ENCODE data around the gene PARP3. TPM values are rescaled to one million over a fixed set of nuclear protein-coding genes. Genes with fewer than 3 reads are reported as not detected.

Gene PARP3
- 31.1 and 35.2 TPM in 2 replicates for polyA plus RNA-seq (2012; rRNA removed)
- 16.1 and 19.9 TPM in 2 replicates for polyA plus RNA-seq (2012; cell fraction: cytosol; rRNA removed)
- polyA plus RNA-seq (2012; cell fraction: nucleus; rRNA removed): 122 and 160 TPM in 2 replicates

GRCh38 chr3:51941798-51942602 is at the start of gene PARP3, which contains the start of gene RRP9:
Gene PARP3 (plus strand): TSS chr3:51942363. CDS start chr3:51943356, 993 bp downstream.
Gene RRP9 (minus strand): TSS chr3:51941904. CDS start chr3:51941867, 37 bp downstream.
- H4K20me1 ChIP-seq (ENCODE audit: insufficient read depth): 0 out of 2 replicates have a peak, but pooled peaks cover 6% of the 10 kb centered on the region
- H3F3A ChIP-seq (replicated peaks; ENCODE audit: insufficient read depth): no peaks in the 10 kb centered on the region
- DNase-seq: peak; percentile 99
- H2AFZ ChIP-seq (ENCODE audit: low read depth): peak within 1 kb of the TSS; percentile 80
- peaks cover 11 to 18% of the 10 kb centered on the region in 2 experiments; a peak in 3 of 4 replicates for H3K4me1 ChIP-seq (ENCODE audit: control insufficient read depth in 1 of 2, insufficient read depth in 2 of 2, low read depth in 1 of 2, low read length in 1 of 2)
- peak within 1 kb of the TSS; percentile 95 for H3K4me2 ChIP-seq
- ChIA-PET POLR2A (interaction anchor here (0.7 to 2.3 kb wide), 9 partner anchors 16 to 60 kb away, joined by 3 to 19 read pairs (median 4); partner anchors contain the start of genes ABHD14B, PCBP4 and RPL29), CTCF (interaction anchor here (0.6 to 5.3 kb wide), 29 partner anchors 9 to 466 kb away, joined by 3 to 80 read pairs (median 6); partner anchors contain the start of genes ABHD14A, ABHD14B, ACY1 and GPR62)
- no peaks in the 10 kb centered on the region for H3K9me3 ChIP-seq
- H3K79me2 ChIP-seq (ENCODE audit: insufficient read depth): peaks cover 33% of the 10 kb centered on the region
- peak within 1 kb of the TSS; percentile 85 to 97 for H3K27ac ChIP-seq (ENCODE audit: low read depth in 2 of 2, low read length in 1 of 2)
- H3K27me3 ChIP-seq (ENCODE audit: insufficient read depth): no peaks in the 10 kb centered on the region
- H3K4me3 ChIP-seq (ENCODE audit: low read depth in 2 of 2, low read length in 1 of 2): peak within 1 kb of the TSS; percentile 85 to 95
- no peaks in the 10 kb centered on the region for H3K9me2 ChIP-seq
- H3K36me3 ChIP-seq (replicated peaks in 1 of 2; ENCODE audit: control insufficient read depth in 1 of 2, insufficient read depth in 2 of 2, low read length in 1 of 2): peaks cover 0 to 20% of the 10 kb centered on the region in 2 experiments
- peak within 1 kb of the TSS; percentile 85 for H3K9ac ChIP-seq
- TF ChIP-seq YY1 (IDR thresholded peaks at IDR 0.05; ENCODE audit: low read depth) (0 out of 2 replicates have a peak, but pooled peaks have one; percentile 46), RFX5 (IDR thresholded peaks at IDR 0.05; ENCODE audit: low read length) (peak; percentile 42; the same call in 1 of the 2 replicates), TCF12 (IDR thresholded peaks at IDR 0.05) (no peak; the same call in 1 of the 2 replicates), PBX3 (IDR thresholded peaks at IDR 0.05) (no peak; the same call in 1 of the 2 replicates), NFIC (IDR thresholded peaks at IDR 0.05; ENCODE audit: borderline replicate concordance) (no peak; the same call in 1 of the 2 replicates), NRF1 (IDR thresholded peaks at IDR 0.05; ENCODE audit: low read depth, low read length) (peak; percentile 82), POLR2AphosphoS5 (IDR thresholded peaks at IDR 0.05; ENCODE audit: low read depth, low read length) (peak; percentile 62), SIN3A (IDR thresholded peaks at IDR 0.05; ENCODE audit: borderline replicate concordance, low read depth, low read length) (peak; percentile 94), TAF1 (IDR thresholded peaks at IDR 0.05; ENCODE audit: borderline replicate concordance, low read depth, low read length) (peak; percentile 58; the same call in 1 of the 2 replicates), USF1 (IDR thresholded peaks at IDR 0.05; ENCODE audit: borderline replicate concordance, low read depth) (peak; percentile 78), MXI1 (IDR thresholded peaks at IDR 0.05; ENCODE audit: low read depth, low read length) (peak; percentile 100), CTCF (IDR thresholded peaks at IDR 0.05) (peak; percentile 98), IRF3 (IDR thresholded peaks at IDR 0.05; ENCODE audit: low read depth, low read length) (peak; percentile 64; the same call in 1 of the 2 replicates), RCOR1 (IDR thresholded peaks at IDR 0.05; ENCODE audit: low read length) (peak; percentile 39; the same call in 1 of the 2 replicates), RAD21 (IDR thresholded peaks at IDR 0.05; ENCODE audit: low read length) (peak; percentile 98), SMC3 (IDR thresholded peaks at IDR 0.05; ENCODE audit: low read depth, low read length) (peak; percentile 85), MAX (IDR thresholded peaks at IDR 0.05; ENCODE audit: low read depth) (peak; percentile 98), CHD2 (IDR thresholded peaks at IDR 0.05; ENCODE audit: low read length, partially characterized antibody) (no peak), ELF1 (IDR thresholded peaks at IDR 0.05) (peak; percentile 87), FOXM1 (IDR thresholded peaks at IDR 0.05; ENCODE audit: low read depth) (no peak), GABPA (IDR thresholded peaks at IDR 0.05; ENCODE audit: low read depth) (peak; percentile 65)
- 20% methylated on average over 1 of the region's 67 CpGs for WGBS (ENCODE audit: low lambda C conversion rate)

Measured in SK-N-SH (cell line).